ENCODE measurements around the gene AJUBA. TPM values are rescaled to one million over a fixed set of nuclear protein-coding genes. Genes with fewer than 3 reads are reported as not detected.
A peak's percentile ranks its signal among the peaks of the same experiment; 100 is the strongest.

Gene AJUBA
- total RNA-seq (2021; fragmentation: NEBNext Ultra II Directional; extraction: Animal tissue kit (Norgen Biotek cat#: 25700)) (46.0 TPM in 2 replicates), polyA plus RNA-seq (2011; rRNA removed) (33.1 and 38.8 TPM in 2 replicates), polyA minus RNA-seq (2011; rRNA and poly(A)+ RNA removed) (153 and 192 TPM in 2 replicates)
- polyA plus RNA-seq (2011; cell fraction: cytosol; rRNA removed): 37.3 TPM
- 51.3 TPM for polyA plus RNA-seq (2011; cell fraction: nucleus; rRNA removed)
- polyA plus RNA-seq (2012, experiment 1 of 2): 35.5 to 45.4 TPM (median 41.3 TPM) in 4 replicates
- polyA plus RNA-seq (2012, experiment 2 of 2): 35.9 TPM
- 10.0 TPM for polyA plus RNA-seq (2013, experiment 1 of 2)
- 10.3 TPM for polyA plus RNA-seq (2013, experiment 2 of 2)
- 50.7 TPM for polyA minus RNA-seq (2011; cell fraction: cytosol; rRNA and poly(A)+ RNA removed)
- 105 TPM for polyA minus RNA-seq (2011; cell fraction: nucleus; rRNA and poly(A)+ RNA removed)
- long read RNA-seq, experiment 1, full-length matches to known transcripts: 3 of 43 reads
- long read RNA-seq, experiment 1, partial matches to known transcripts: 3 of 43 reads
- long read RNA-seq, experiment 1, other reads (novel, unspliced or antisense): 37 of 43 reads
- long read RNA-seq, experiment 2, partial matches to known transcripts: 1 of 2 reads
- long read RNA-seq, experiment 2, other reads (novel, unspliced or antisense): 1 of 2 reads

- Histone ChIP-seq H3K79me1 (ENCODE audit: low read depth, low read length) (no peaks in the 10 kb centered on the region), H3K23me2 (ENCODE audit: low read depth, low read length) (peaks cover 16% of the 10 kb centered on the region), H2AFZ (ENCODE audit: low read length) (0 out of 2 replicates have a peak within 1 kb of the TSS, but pooled peaks have one; percentile 3), H3K18ac (ENCODE audit: extremely low read depth, low read length) (peak within 1 kb of the TSS; percentile 99), H2AK5ac (ENCODE audit: low read depth, low read length) (peak within 1 kb of the TSS; percentile 88; the same call in 1 of the 2 replicates), H4K91ac (replicated peaks; ENCODE audit: insufficient read length, low read length) (peak within 1 kb of the TSS; percentile 88), H3K4ac (replicated peaks; ENCODE audit: insufficient read length, low read depth, low read length) (peak within 1 kb of the TSS; percentile 94), H3K4me2 (ENCODE audit: insufficient read depth in 1 of 2, low read depth in 2 of 2, low read length in 2 of 2) (peak within 1 kb of the TSS; percentile 81 to 93), H2BK15ac (ENCODE audit: low read length) (peak within 1 kb of the TSS; percentile 93), H3K23ac (ENCODE audit: insufficient read length) (no peak within 1 kb of the TSS), H3K4me3 (ENCODE audit: extremely low read depth in 1 of 4, insufficient read depth in 2 of 4, low read depth in 3 of 4, low read length in 4 of 4) (peak within 1 kb of the TSS; percentile 72 to 94 (median 76)), H4K5ac (ENCODE audit: insufficient read length, low read depth, low read length) (peak within 1 kb of the TSS; percentile 58), H4K20me1 (replicated peaks in 1 of 2; ENCODE audit: control insufficient read depth in 1 of 2, insufficient read depth in 2 of 2, low read length in 2 of 2) (no peaks in the 10 kb centered on the region), H3K79me2 (ENCODE audit: control insufficient read depth in 1 of 2, insufficient read depth in 2 of 2, low read length in 2 of 2) (peaks cover 0 to 39% of the 10 kb centered on the region in 2 experiments; a peak in 2 of 4 replicates), H2BK20ac (ENCODE audit: low read length) (peak within 1 kb of the TSS; percentile 66; the same call in 1 of the 2 replicates), H4K8ac (ENCODE audit: extremely low read depth, insufficient read depth, low read length) (peak within 1 kb of the TSS; percentile 95; the same call in 1 of the 2 replicates), H3K36me3 (ENCODE audit: control insufficient read depth in 2 of 4, insufficient read depth in 4 of 4, low read length in 3 of 4) (peaks cover 0 to 13% (median 3%) of the 10 kb centered on the region in 4 experiments; a peak in 3 of 8 replicates), H3K27ac (ENCODE audit: low read depth, low read length) (peak within 1 kb of the TSS; percentile 84; the same call in 1 of the 2 replicates), H3K14ac (ENCODE audit: insufficient read length) (no peak within 1 kb of the TSS), H2BK12ac (ENCODE audit: low read depth, low read length) (peak within 1 kb of the TSS; percentile 89), H3K9ac (replicated peaks in 1 of 4; ENCODE audit: extremely low read depth in 1 of 4, low read depth in 3 of 4, low read length in 3 of 4) (peak within 1 kb of the TSS; percentile 3 to 93 (median 80)), H3K9me3 (ENCODE audit: insufficient read depth in 2 of 2, low read depth in 1 of 2, low read length in 1 of 2) (peaks cover 2 to 4% of the 10 kb centered on the region in 2 experiments; a peak in 1 of 4 replicates), H3K56ac (replicated peaks; ENCODE audit: insufficient read length, low read depth, low read length) (peak within 1 kb of the TSS; percentile 56), H2BK5ac (ENCODE audit: low read depth, low read length) (peak within 1 kb of the TSS; percentile 30; the same call in 1 of the 2 replicates), H3K4me1 (replicated peaks in 1 of 4; ENCODE audit: control insufficient read depth in 3 of 4, insufficient read depth in 4 of 4, low read length in 3 of 4) (peaks cover 16 to 22% (median 20%) of the 10 kb centered on the region in 4 experiments), H2BK120ac (replicated peaks; ENCODE audit: low read depth, low read length) (peak within 1 kb of the TSS; percentile 80), H3K27me3 (replicated peaks in 1 of 4; ENCODE audit: control insufficient read depth in 3 of 4, extremely low read depth in 1 of 4, insufficient read depth in 3 of 4, low read length in 3 of 4) (peaks cover 0 to 9% (median 4%) of the 10 kb centered on the region in 4 experiments; a peak in 2 of 7 replicates)
- CTCF ChIA-PET (ENCODE audit: partially characterized antibody): interaction anchor here (0.5 to 23.0 kb wide), 20 partner anchors 7 to 365 kb away, joined by 3 to 785 read pairs (median 4); partner anchors contain the start of genes CDH24, PRMT5 and PSMB11
- POLR2A ChIA-PET (ENCODE audit: partially characterized antibody): interaction anchor here (0.6 to 13.2 kb wide), 28 partner anchors 12 to 363 kb away, joined by 3 to 133 read pairs (median 5); partner anchors contain the start of genes ACIN1, C14orf119, CDH24 and HAUS4
- 3% methylated on average over 36 of the region's 48 CpGs; no CpG with 5 or more reads in 1 of the 2 experiments for WGBS, 2 experiments (ENCODE audit: extremely low coverage in 1 of 2, insufficient coverage in 1 of 2, insufficient read length in 1 of 2, insufficient replicate concordance in 2 of 2, low coverage in 1 of 2, low lambda C conversion rate in 2 of 2, missing lambda C conversion rate in 1 of 2)
- DNase-seq (ENCODE audit: low read depth in 1 of 2, low spot score in 2 of 2) (peak in 1 of 2 experiments; percentile 89), FAIRE-seq (no peak)
- TF ChIP-seq CEBPB (IDR thresholded peaks at IDR 0.05; ENCODE audit: low read depth, low read length) (no peak), CBX8 (IDR thresholded peaks at IDR 0.05; ENCODE audit: borderline replicate concordance, low read depth, low read length) (no peak), JUN (IDR thresholded peaks at IDR 0.05; ENCODE audit: low read depth, low read length) (no peak), EZH2 (IDR thresholded peaks at IDR 0.05; ENCODE audit: low read depth, low read length, severe bottlenecking) (no peak), SP2 (IDR thresholded peaks at IDR 0.05; ENCODE audit: low read length) (no peak), RFX5 (IDR thresholded peaks at IDR 0.05; ENCODE audit: borderline replicate concordance, low read depth, low read length) (no peak), TAF7 (optimal IDR thresholded peaks at IDR 0.05; ENCODE audit: borderline replicate concordance, low read depth, low read length) (no peak), SIX5 (IDR thresholded peaks at IDR 0.05; ENCODE audit: low read depth, low read length) (no peak)
Measured at GRCh38 chr14:22982477-22983245, at the start of gene AJUBA. Gene AJUBA (minus strand): TSS chr14:22982551. CDS start chr14:22982266, 285 bp downstream.
